ENCODE results near the gene TRAF1.

DNA sequence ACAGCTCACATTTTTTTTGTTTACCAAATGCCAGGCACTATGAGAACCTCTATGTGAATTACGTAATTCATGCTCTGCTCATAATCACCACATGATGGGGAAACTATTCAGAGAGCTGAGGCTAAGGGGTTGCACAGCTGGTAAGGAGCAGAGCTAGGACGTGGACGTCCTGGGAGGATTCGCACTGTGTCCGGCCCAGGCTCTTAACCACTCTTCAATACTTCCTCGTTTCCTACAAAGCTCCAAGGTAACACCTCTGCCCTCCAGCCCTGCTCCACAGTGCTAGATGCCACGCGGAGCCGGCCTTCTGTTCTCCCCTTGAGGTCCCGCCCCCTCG is 58.3 kb downstream of the TRAF1 start:
- no peak for TF ChIP-seq CTCF (IDR thresholded peaks at IDR 0.05)
- TF ChIP-seq TCF7L2 (IDR thresholded peaks at IDR 0.05; ENCODE audit: low read depth, low read length) = no peak
- 0 out of 2 replicates have a peak, but pooled peaks have one; percentile 45 for TF ChIP-seq SIN3A (IDR thresholded peaks at IDR 0.05; ENCODE audit: borderline replicate concordance, insufficient read depth, low read depth, low read length)
- TF ChIP-seq POLR2AphosphoS5 (IDR thresholded peaks at IDR 0.05; ENCODE audit: low read depth, low read length) = no peak
- TF ChIP-seq, protein P1, sequence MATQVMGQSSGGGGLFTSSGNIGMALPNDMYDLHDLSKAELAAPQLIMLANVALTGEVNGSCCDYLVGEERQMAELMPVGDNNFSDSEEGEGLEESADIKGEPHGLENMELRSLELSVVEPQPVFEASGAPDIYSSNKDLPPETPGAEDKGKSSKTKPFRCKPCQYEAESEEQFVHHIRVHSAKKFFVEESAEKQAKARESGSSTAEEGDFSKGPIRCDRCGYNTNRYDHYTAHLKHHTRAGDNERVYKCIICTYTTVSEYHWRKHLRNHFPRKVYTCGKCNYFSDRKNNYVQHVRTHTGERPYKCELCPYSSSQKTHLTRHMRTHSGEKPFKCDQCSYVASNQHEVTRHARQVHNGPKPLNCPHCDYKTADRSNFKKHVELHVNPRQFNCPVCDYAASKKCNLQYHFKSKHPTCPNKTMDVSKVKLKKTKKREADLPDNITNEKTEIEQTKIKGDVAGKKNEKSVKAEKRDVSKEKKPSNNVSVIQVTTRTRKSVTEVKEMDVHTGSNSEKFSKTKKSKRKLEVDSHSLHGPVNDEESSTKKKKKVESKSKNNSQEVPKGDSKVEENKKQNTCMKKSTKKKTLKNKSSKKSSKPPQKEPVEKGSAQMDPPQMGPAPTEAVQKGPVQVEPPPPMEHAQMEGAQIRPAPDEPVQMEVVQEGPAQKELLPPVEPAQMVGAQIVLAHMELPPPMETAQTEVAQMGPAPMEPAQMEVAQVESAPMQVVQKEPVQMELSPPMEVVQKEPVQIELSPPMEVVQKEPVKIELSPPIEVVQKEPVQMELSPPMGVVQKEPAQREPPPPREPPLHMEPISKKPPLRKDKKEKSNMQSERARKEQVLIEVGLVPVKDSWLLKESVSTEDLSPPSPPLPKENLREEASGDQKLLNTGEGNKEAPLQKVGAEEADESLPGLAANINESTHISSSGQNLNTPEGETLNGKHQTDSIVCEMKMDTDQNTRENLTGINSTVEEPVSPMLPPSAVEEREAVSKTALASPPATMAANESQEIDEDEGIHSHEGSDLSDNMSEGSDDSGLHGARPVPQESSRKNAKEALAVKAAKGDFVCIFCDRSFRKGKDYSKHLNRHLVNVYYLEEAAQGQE (IDR thresholded peaks at IDR 0.05; ENCODE audit: insufficient read depth in 1 of 2, low read depth in 2 of 2, low read length in 1 of 2) = no peak

Data from Panc1 (cell line).